Stimulated activated naive CD8-positive, alpha-beta T cell treated with anti-CD3 and anti-CD28 coated beads, Interleukin-15, Interleukin-2, amounts not matched to agents 100 U/mL and 50 U/mL, for 24 hours (primary cell): Measurements from ENCODE around the gene DAP.
"Not testable (repeated sequence)": the region's sequence is repeated elsewhere in the genome, so short reads cannot be mapped to it uniquely, and the experiment has no call there.

Source experiments
- ATAC-seq: fragments of 150-1000 bp; cut with Tn5 transposase; one replicate; pipeline ENCODE4 v1.10.0; 2021
- DNase-seq: peaks from one replicate; pipeline ENCODE4 v3.0.0; 2021

Gene DAP

GRCh38 chr5:10653043-10653442 lies 108.0 kb downstream of the DAP start:
- no peak for DNase-seq
- no peak for ATAC-seq

GRCh38 chr5:10652606-10653005 lies 108.4 kb downstream of the DAP start:
- ATAC-seq (no peak), DNase-seq (no peak)

GRCh38 chr5:10652151-10652550 lies 108.9 kb downstream of the DAP start:
- DNase-seq: no peak
- no peak for ATAC-seq

GRCh38 chr5:10649666-10650380 lies 111.2 kb downstream of the DAP start:
- ATAC-seq (no peak), DNase-seq (no peak)

GRCh38 chr5:10648806-10649665 lies 112.0 kb downstream of the DAP start:
- ATAC-seq (no peak), DNase-seq (no peak)

- no peak for DNase-seq
- ATAC-seq: no peak
These were observed 113.4 kb downstream of the DAP start for GRCh38 chr5:10647640-10648039.

GRCh38 chr5:10645671-10646070 lies 115.4 kb downstream of the DAP start:
- no peak for ATAC-seq

GRCh38 chr5:10645146-10645545 lies 115.9 kb downstream of the DAP start:
- DNase-seq (peak; percentile 42), ATAC-seq (peak; percentile 66)

More at GRCh38 chr5:10645671-10646070, 115.4 kb downstream of the DAP start:
- no peak for DNase-seq

- ATAC-seq: no peak
These were observed 116.8 kb downstream of the DAP start for GRCh38 chr5:10644192-10644591.

GRCh38 chr5:10642367-10642766 lies 118.7 kb downstream of the DAP start:
- no peak for ATAC-seq
- no peak for DNase-seq

More at GRCh38 chr5:10644192-10644591, 116.8 kb downstream of the DAP start:
- DNase-seq: no peak

- DNase-seq (no peak), ATAC-seq (no peak)
These were observed 121.1 kb downstream of the DAP start for GRCh38 chr5:10639846-10640368.

- ATAC-seq, DNase-seq: not testable (repeated sequence)
These were observed 122.3 kb downstream of the DAP start for GRCh38 chr5:10638723-10639122.

- DNase-seq (no peak), ATAC-seq (no peak)
These were observed 123.1 kb downstream of the DAP start for GRCh38 chr5:10637944-10638343.

GRCh38 chr5:10636363-10637142 lies 124.5 kb downstream of the DAP start:
- no peak for ATAC-seq
- no peak for DNase-seq

- peak; percentile 44 for DNase-seq
These were observed 125.1 kb downstream of the DAP start for GRCh38 chr5:10635867-10636350.

GRCh38 chr5:10635257-10635866 lies 125.7 kb downstream of the DAP start:
- DNase-seq (peak; percentile 81), ATAC-seq (peak; percentile 85)

More at GRCh38 chr5:10635867-10636350, 125.1 kb downstream of the DAP start:
- peak; percentile 16 for ATAC-seq

GRCh38 chr5:10634562-10634961 lies 126.5 kb downstream of the DAP start:
- DNase-seq: no peak
- ATAC-seq: no peak

- DNase-seq (no peak), ATAC-seq (no peak)
These were observed 127.0 kb downstream of the DAP start for GRCh38 chr5:10634050-10634449.

GRCh38 chr5:10633271-10634049 lies 127.6 kb downstream of the DAP start:
- no peak for ATAC-seq

GRCh38 chr5:10632110-10632761 lies 128.8 kb downstream of the DAP start:
- peak; percentile 74 for DNase-seq
- ATAC-seq: peak; percentile 43

More at GRCh38 chr5:10633271-10634049, 127.6 kb downstream of the DAP start:
- DNase-seq: peak; percentile 68
